ENCODE results near the gene DNAJB11. TPM values are rescaled to one million over a fixed set of nuclear protein-coding genes. Genes with fewer than 3 reads are reported as not detected.

DNAJB11 gene
- total and polyA plus RNA-seq, 10 donors: 27.5 to 98.2 (median 42.2) TPM

- no peak for TF ChIP-seq POLR2AphosphoS5 (IDR thresholded peaks at IDR 0.05)
- no peak for TF ChIP-seq POLR2A (IDR thresholded peaks at IDR 0.05)
- TF ChIP-seq, protein P1, sequence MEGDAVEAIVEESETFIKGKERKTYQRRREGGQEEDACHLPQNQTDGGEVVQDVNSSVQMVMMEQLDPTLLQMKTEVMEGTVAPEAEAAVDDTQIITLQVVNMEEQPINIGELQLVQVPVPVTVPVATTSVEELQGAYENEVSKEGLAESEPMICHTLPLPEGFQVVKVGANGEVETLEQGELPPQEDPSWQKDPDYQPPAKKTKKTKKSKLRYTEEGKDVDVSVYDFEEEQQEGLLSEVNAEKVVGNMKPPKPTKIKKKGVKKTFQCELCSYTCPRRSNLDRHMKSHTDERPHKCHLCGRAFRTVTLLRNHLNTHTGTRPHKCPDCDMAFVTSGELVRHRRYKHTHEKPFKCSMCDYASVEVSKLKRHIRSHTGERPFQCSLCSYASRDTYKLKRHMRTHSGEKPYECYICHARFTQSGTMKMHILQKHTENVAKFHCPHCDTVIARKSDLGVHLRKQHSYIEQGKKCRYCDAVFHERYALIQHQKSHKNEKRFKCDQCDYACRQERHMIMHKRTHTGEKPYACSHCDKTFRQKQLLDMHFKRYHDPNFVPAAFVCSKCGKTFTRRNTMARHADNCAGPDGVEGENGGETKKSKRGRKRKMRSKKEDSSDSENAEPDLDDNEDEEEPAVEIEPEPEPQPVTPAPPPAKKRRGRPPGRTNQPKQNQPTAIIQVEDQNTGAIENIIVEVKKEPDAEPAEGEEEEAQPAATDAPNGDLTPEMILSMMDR (IDR thresholded peaks at IDR 0.05 in 8 of 11, conservative IDR thresholded peaks at IDR 0.05 in 3 of 11): no peak
- intact Hi-C loops (cut with DNase I; ENCODE audit: low total_unique reads): loop anchor here (5.0 kb wide), 1 partner anchor 208 kb away; no protein-coding TSS in a partner anchor
- Histone ChIP-seq H3K36me3 (no peaks in the 10 kb centered on the region), H3K27me3 (replicated peaks in 1 of 7) (peaks cover 0 to 66% (median 16%) of the 10 kb centered on the region in 7 donors), H3K4me1 (peaks cover 0 to 25% (median 22%) of the 10 kb centered on the region in 6 donors), H3K4me3 (peak overlapping the region in 1 of 8 donors; percentile 37), H3K9me3 (no peaks in the 10 kb centered on the region), H3K27ac (peak overlapping the region in 1 of 8 donors; percentile 1)
- 26 to 39% (median 29%) methylated on average over 6 of the region's 6 CpGs for WGBS, 5 donors
- DNase-seq: no peak
These were observed 43.7 kb downstream of the DNAJB11 start for GRCh38 chr3:186614266-186614596.

GRCh38 chr3:186614597-186615483, 44.3 kb downstream of the DNAJB11 start:
- TF ChIP-seq, protein P1 (IDR thresholded peaks at IDR 0.05 in 8 of 11, conservative IDR thresholded peaks at IDR 0.05 in 3 of 11): peak; percentile 93 to 98 (median 97)
- TF ChIP-seq POLR2A (IDR thresholded peaks at IDR 0.05): no peak
- intact Hi-C loops (cut with DNase I; ENCODE audit: low total_unique reads): loop anchor here (5.0 kb wide), 2 partner anchors 207 to 623 kb away; no protein-coding TSS in a partner anchor
- Histone ChIP-seq H3K9me3 (no peaks in the 10 kb centered on the region), H3K27ac (peak overlapping the region in 1 of 8 donors; percentile 1), H3K4me1 (peaks cover 0 to 25% (median 22%) of the 10 kb centered on the region in 6 donors), H3K27me3 (replicated peaks in 1 of 7) (peaks cover 0 to 66% (median 16%) of the 10 kb centered on the region in 7 donors), H3K36me3 (no peaks in the 10 kb centered on the region), H3K4me3 (peak overlapping the region in 1 of 8 donors; percentile 37)
- WGBS, 5 donors: 27 to 32% (median 28%) methylated on average over 16 of the region's 16 CpGs
- DNase-seq: peak; percentile 86

DNA sequence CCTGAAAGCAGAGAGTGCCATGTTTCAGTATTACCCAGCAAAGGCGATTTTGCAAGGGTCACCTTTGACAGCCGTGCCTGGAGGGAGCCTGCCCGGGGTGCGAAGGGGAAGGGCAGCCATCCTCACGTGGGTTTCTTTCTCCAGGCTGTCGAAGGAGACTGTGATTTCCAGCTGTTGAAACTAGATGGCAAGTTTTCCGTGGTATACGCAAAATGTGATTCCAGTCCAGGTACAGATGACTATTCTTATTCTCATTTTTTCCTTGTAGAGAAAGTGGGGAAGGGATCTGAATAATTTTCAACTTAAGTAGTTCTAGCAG, 45.7 kb downstream of the DNAJB11 start:
- intact Hi-C loops (cut with DNase I; ENCODE audit: low total_unique reads): loop anchor here (5.0 kb wide), 1 partner anchor 624 kb away; no protein-coding TSS in a partner anchor
- no peak for TF ChIP-seq POLR2A (IDR thresholded peaks at IDR 0.05)
- TF ChIP-seq, protein P1 (IDR thresholded peaks at IDR 0.05 in 8 of 11, conservative IDR thresholded peaks at IDR 0.05 in 3 of 11): no peak
- TF ChIP-seq POLR2AphosphoS5 (IDR thresholded peaks at IDR 0.05): no peak
- Histone ChIP-seq H3K9me3 (no peaks in the 10 kb centered on the region), H3K4me3 (no peak overlapping the region), H3K27ac (no peak overlapping the region), H3K36me3 (no peaks in the 10 kb centered on the region), H3K27me3 (replicated peaks in 1 of 7) (peaks cover 0 to 76% (median 16%) of the 10 kb centered on the region in 7 donors), H3K4me1 (peaks cover 0 to 25% (median 22%) of the 10 kb centered on the region in 6 donors)
- WGBS, 5 donors: 82 to 92% (median 83%) methylated on average over 8 of the region's 8 CpGs
- no peak for DNase-seq

All from spleen (tissue), 11 donors.